ENCODE measurements around the gene AKAP7.
"Not testable (repeated sequence)": the region's sequence is repeated elsewhere in the genome, so short reads cannot be mapped to it uniquely, and the experiment has no call there.

AKAP7 gene

GRCh38 chr6:131135244-131136020, at the start of gene AKAP7:
Gene AKAP7 (plus strand): TSS chr6:131135467. CDS start chr6:131135764, 297 bp downstream.
- peak; percentile 50 for DNase-seq (ENCODE audit: low read depth)

DNA sequence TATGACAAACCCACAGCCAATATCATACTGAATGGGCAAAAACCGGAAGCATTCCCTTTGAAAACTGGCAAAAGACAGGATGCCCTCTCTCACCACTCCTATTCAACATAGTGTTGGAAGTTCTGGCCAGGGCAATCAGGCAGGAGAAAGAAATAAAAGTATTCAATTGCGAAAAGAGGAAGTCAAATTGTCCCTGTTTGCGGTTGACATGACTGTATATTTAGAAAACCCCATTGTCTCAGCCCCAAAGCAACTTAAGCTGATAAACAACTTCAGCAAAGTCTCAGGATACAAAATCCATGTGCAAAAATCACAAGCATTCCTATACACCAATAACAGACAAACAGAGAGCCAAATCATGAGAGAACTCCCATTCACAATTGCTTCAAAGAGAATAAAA, 44.9 kb upstream of the AKAP7 start:
- not testable (repeated sequence) for DNase-seq (ENCODE audit: low read depth)

GRCh38 chr6:131091944-131092343, 43.3 kb upstream of the AKAP7 start:
- DNase-seq (ENCODE audit: low read depth), result not testable (repeated sequence)

- no peak for DNase-seq (ENCODE audit: low read depth)
These were observed 41.9 kb upstream of the AKAP7 start for GRCh38 chr6:131093334-131093733.

DNA sequence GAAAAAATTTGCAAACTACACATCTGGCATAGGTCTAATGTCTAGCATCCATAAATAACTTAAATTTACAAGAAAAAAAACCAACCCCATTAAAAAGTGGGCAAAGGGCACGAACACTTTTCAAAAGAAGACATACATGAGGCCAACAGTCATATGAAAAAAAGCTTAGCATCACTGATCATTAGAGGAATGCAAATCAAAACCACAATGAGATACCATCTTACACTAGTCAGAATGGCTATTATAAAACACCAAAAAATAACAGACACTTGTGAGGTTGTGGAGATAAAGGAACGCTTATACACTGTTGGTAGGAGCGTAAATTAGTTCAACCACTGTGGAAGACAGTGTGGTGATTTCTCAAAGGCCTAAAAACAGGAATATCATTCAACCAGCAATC, 38.5 kb upstream of the AKAP7 start:
- no peak for DNase-seq (ENCODE audit: low read depth)

GRCh38 chr6:131101911-131102680, 33.2 kb upstream of the AKAP7 start:
- no peak for DNase-seq (ENCODE audit: low read depth)

DNA sequence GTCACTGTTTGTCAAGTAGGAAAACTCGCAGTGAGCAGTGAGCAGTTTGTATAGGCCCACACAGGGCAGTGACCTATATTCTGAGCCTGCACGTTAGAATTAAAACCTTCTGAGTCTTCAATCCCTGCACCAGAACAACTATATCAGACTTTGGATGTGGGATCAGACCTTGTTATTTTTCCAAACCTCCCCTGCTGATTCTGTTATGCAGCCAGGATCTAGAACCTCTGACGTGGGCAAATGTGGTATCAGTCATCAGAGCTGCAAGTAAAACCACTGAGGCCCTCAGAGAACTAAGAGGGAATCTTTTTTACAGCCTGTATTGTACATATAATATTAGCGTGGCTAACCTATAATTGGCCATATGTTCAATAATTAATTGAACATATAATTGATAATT, 32.0 kb upstream of the AKAP7 start:
- DNase-seq (ENCODE audit: low read depth), result no peak

DNA sequence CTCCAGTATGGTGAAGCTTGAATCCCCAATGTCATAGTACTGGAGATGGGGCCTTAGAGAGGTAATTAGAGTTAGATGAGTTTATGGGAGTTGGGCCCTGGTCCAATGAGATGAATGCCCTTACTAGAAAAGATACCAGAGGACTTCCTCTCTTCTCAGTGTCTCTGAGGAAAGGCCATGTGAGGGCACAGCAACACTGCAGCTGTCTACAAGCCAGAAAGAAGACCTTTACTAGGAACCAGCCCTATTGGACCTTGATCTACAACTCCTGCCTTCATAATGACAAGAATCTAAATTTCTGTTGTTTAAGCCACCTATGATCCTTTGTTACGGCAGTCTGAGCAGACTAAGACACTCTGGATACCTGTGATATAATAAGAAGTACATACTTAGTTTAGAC, 31.4 kb upstream of the AKAP7 start:
- no peak for DNase-seq (ENCODE audit: low read depth)

DNA sequence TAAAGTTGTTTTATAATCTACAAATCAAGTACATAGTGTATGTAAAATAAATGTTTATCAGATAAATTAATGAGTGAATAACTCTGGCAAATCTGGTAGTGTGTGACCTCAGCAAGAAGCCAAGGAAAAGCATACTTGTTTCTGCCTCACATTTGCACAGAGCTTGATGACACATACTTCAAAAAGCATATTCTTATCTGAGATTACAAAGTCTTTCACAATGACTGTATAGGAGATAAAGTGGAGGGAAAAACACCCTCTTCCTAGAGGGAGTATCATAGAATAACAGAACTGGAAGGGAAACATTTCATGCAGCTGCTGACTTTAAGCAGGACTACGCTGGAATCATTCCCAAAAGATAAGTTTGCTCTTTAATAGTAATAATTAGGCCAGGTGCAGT, 28.1 kb upstream of the AKAP7 start:
- peak; percentile 99 for DNase-seq (ENCODE audit: low read depth)

DNA sequence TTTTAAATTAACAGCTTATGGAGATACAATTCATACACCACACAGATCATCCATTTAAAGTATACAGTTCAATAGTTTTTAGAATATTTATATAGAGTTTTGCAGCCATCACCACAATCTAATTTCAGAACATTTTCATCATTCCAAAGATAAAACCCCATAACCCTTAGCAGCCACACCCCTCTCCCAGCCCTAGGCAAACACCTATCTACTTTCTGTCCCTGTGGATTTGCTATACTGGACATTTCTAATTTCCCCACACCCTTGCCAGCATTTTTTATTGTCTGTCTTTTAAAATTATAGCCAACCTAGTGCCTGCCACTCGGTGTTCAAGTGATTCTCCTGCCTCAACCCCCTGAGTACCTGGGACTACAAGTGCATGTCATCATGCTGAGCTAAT, 23.0 kb upstream of the AKAP7 start:
- no peak for DNase-seq (ENCODE audit: low read depth)

DNA sequence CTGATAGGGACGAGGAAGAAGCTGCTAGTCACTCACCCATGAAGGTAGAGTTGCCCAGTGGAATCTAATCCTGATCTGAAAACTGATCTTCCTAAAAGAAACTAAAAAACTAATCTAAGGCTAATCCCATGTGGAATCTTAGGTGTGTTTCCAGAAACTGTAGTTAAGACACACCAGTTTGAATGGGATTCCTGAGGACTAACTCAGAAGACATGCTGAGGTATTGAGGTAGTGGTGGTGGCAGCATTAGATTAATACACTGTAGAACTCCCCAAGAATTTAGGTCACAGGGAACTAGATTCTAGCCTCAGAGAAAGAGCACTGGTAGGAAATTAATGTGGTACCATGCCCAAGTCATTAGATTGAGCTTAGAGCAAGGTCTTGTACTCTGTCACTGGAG, 19.6 kb upstream of the AKAP7 start:
- DNase-seq (ENCODE audit: low read depth), result no peak

GRCh38 chr6:131116321-131116720, 18.9 kb upstream of the AKAP7 start:
- DNase-seq (ENCODE audit: low read depth), result no peak

DNA sequence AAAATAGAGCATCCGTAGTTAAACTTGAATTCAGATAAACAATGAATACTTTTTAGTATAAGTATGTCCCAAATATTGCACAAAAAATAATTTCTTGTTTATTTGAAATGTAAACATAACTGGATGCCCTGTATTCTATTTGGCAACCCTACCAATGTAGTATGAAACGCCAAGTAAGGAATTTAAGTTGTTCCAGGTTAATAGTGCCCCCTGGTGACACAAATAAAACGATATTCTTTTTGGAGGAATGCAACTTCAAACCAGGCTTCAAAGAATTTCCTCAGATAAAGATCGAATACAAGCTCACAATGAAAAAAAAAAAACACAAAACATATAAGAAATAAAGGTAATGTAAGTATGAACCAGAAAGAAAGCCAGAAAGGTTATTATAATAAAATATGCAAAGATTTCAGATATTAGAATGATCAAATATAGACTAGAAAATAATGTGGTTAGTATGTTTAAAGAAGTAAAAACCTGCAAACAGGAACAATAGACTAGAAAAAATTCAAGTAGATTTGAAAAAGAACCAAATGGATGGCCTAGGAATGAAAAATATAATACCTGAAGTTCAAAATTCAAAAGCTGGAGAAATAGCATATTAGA, 18.4 kb upstream of the AKAP7 start:
- peak; percentile 70 for DNase-seq (ENCODE audit: low read depth)

DNA sequence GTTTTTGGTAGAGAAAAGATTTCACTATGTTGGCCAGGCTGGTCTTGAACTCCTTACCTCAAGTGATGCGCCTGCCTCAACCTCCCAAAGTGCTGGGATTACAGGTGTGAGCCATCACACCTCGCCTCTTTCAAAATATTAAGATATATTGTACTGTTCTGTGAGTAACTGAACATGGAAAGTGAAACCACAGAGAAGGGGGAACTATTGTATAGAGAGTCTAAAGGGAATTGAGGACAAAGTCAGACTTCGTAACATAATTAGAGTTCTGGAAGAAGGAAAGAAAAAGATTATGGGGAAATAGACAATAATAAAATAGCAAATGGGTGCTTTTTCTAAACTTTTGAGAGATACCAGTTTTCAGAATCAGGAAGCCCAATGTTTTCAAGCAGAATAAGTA, 17.4 kb upstream of the AKAP7 start:
- no peak for DNase-seq (ENCODE audit: low read depth)

DNA sequence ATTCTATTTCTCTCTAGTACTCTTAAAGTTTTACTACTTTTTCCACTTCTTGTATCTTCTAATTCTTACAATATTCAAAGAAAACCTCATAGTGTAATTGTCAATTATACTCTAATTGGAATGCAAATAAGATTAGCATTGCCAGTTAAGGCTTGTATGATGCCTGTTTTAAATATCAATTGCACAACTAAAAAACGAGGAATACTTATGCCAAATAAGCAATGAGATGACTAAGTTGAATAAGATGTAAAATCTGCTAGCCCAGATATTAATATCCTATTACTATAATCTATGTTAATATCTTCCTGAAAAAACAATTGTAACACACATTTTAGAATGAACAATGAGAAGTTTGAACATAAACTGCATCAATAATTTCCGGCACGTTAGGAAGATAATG, 13.3 kb upstream of the AKAP7 start:
- no peak for DNase-seq (ENCODE audit: low read depth)

GRCh38 chr6:131122516-131122915, 12.8 kb upstream of the AKAP7 start:
- DNase-seq (ENCODE audit: low read depth), result no peak

DNA sequence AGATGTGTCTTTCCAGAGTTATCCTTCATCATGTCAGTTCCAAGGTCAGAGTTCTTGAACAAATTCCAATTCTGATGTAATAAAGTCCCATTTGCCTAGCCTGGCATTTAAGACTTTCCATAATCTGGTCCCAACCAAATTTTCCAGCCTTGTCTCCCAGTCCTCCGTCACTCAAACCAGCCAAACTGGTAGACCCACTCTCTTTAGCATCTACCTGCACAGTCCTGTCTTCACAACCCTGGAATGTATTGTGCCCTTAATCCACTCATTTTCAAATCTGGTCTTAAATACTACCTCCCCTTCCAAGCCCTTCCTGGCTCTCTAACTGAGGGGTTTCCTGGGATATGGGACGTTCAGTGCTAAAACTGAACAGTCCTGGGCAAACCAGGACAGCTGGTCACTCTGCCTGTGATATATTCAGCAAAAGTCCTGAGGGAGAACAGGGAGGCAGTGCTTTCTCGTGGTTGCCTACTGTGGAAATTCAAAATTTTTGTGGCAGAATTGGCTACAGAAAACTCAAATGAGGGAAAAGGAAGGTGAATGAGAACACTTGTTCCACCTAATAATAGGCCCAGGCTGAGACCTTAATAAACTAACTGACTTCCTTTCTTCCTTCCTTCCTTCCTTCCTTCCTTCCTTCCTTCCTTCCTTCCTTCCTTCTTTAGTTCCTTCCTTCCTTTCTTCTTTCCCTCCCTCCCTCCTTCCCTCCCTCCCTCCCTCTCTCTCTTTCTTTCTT, 10.8 kb upstream of the AKAP7 start:
- no peak for DNase-seq (ENCODE audit: low read depth)

DNA sequence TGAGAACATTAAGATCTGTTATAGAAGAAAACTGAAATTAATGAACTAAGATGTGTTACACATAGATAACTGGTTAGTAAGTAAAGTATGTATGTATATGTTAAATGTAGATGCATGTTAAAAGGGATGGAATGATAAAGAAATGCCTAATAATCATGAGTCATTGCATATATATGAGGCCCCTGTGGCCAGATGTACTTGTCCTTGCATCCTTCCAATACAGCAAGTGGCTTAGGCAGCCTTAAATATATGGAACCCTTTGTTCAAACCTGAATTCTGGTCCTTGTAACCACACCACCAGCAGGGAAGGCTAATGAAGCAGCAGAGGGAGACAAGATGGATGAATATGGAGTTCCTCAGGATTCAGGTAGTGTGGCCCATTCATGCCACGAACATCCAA, 9.8 kb upstream of the AKAP7 start:
- no peak for DNase-seq (ENCODE audit: low read depth)

GRCh38 chr6:131129689-131130553, 5.3 kb upstream of the AKAP7 start:
- DNase-seq (ENCODE audit: low read depth), result no peak

- no peak for DNase-seq (ENCODE audit: low read depth)
These were observed 4.7 kb upstream of the AKAP7 start for GRCh38 chr6:131130554-131130940.

GRCh38 chr6:131132360-131132759, 2.9 kb upstream of the AKAP7 start:
- DNase-seq (ENCODE audit: low read depth), result no peak

Data from amniotic epithelial cell (primary cell).